Nephron (organoid): ENCODE results near the gene CALM1.
A peak's percentile ranks its signal among the peaks of the same experiment; 100 is the strongest.

ENCODE experiments used
- H3K27ac Mint-ChIP-seq, 3 experiments: 2 replicates each; pipeline ENCODE4 v1.8.0; 2020; ENCODE audit warnings: mixed read lengths in 3 of 3, mild to moderate bottlenecking in 2 of 3, moderate library complexity in 1 of 3
- H3K27me3 Mint-ChIP-seq: 2 replicates; pipeline ENCODE4 v1.8.0; 2021; ENCODE audit warnings: low read depth, mild to moderate bottlenecking, moderate library complexity, mixed read lengths
- H3K36me3 Mint-ChIP-seq: 2 replicates; pipeline ENCODE4 v1.8.0; 2020; ENCODE audit warnings: low read depth, mixed read lengths
- H3K4me1 Mint-ChIP-seq: 2 replicates; pipeline ENCODE4 v1.8.0; 2020; ENCODE audit warnings: mixed read lengths
- H3K4me3 Mint-ChIP-seq, 3 experiments: 2 replicates each; pipeline ENCODE4 v1.8.0; 2020; ENCODE audit warnings: mild to moderate bottlenecking in 3 of 3, mixed read lengths in 3 of 3, moderate library complexity in 2 of 3
- H3K9me3 Mint-ChIP-seq: 2 replicates; pipeline ENCODE4 v1.8.0; 2020; ENCODE audit warnings: mixed read lengths
- CTCF ChIP-seq, 3 experiments: fragments of 200-600 bp; sonication (generic); IDR thresholded peaks; one replicate each; pipeline ENCODE4 v1.5.0; 2021; ENCODE audit warnings: antibody characterized with exemption in 3 of 3; ENCODE audit not compliant: unreplicated experiment in 3 of 3

CALM1 gene

GRCh38 chr14:90454041-90455000 lies 57.5 kb downstream of the CALM1 start:
- H3K4me3 Mint-ChIP-seq: peak overlapping the region; percentile 51 to 70 (median 56)
- H3K27me3 Mint-ChIP-seq: peaks cover 25% of the 10 kb centered on the region
- peaks cover 25% of the 10 kb centered on the region for H3K4me1 Mint-ChIP-seq

GRCh38 chr14:90455100-90455571 lies 58.3 kb downstream of the CALM1 start:
- peak overlapping the region; percentile 50 to 78 (median 57) for H3K27ac Mint-ChIP-seq
- H3K4me1 Mint-ChIP-seq: peaks cover 25% of the 10 kb centered on the region
- H3K4me3 Mint-ChIP-seq: peak overlapping the region in 2 of 3 experiments; percentile 5 to 27
- H3K27me3 Mint-ChIP-seq: peaks cover 25% of the 10 kb centered on the region
- no peaks in the 10 kb centered on the region for H3K9me3 Mint-ChIP-seq
- no peaks in the 10 kb centered on the region for H3K36me3 Mint-ChIP-seq
- no peak for TF ChIP-seq CTCF (IDR thresholded peaks at IDR 0.05; ENCODE audit: unreplicated experiment in 3 of 3)

More at GRCh38 chr14:90454041-90455000, 57.5 kb downstream of the CALM1 start:
- no peak for TF ChIP-seq CTCF (IDR thresholded peaks at IDR 0.05; ENCODE audit: unreplicated experiment in 3 of 3)
- Mint-ChIP-seq H3K9me3 (no peaks in the 10 kb centered on the region), H3K27ac (peak overlapping the region; percentile 57 to 90 (median 62)), H3K36me3 (no peaks in the 10 kb centered on the region)

- no peak overlapping the region for H3K4me3 Mint-ChIP-seq
- peaks cover 25% of the 10 kb centered on the region for H3K4me1 Mint-ChIP-seq
- H3K9me3 Mint-ChIP-seq: no peaks in the 10 kb centered on the region
- no peak for TF ChIP-seq CTCF (IDR thresholded peaks at IDR 0.05; ENCODE audit: unreplicated experiment in 3 of 3)
- H3K27me3 Mint-ChIP-seq: peaks cover 20% of the 10 kb centered on the region
- no peak overlapping the region for H3K27ac Mint-ChIP-seq
- H3K36me3 Mint-ChIP-seq: no peaks in the 10 kb centered on the region
These were observed 59.7 kb downstream of the CALM1 start for GRCh38 chr14:90456551-90456950.

- H3K4me1 Mint-ChIP-seq: peaks cover 25% of the 10 kb centered on the region
- TF ChIP-seq CTCF (IDR thresholded peaks at IDR 0.05; ENCODE audit: unreplicated experiment in 3 of 3): no peak
- H3K4me3 Mint-ChIP-seq: no peak overlapping the region
- no peak overlapping the region for H3K27ac Mint-ChIP-seq
- peaks cover 15% of the 10 kb centered on the region for H3K27me3 Mint-ChIP-seq
- no peaks in the 10 kb centered on the region for H3K36me3 Mint-ChIP-seq
- no peaks in the 10 kb centered on the region for H3K9me3 Mint-ChIP-seq
These were observed 60.4 kb downstream of the CALM1 start for GRCh38 chr14:90457186-90457585.
